HG03139 (cell line): ENCODE results near the gene BIRC7.

Experiments used
- ATAC-seq: cut with Tn5 transposase; IDR thresholded peaks from one replicate; pipeline ENCODE4 v1.9.1; 2021; ENCODE audit not compliant: unreplicated experiment

BIRC7 gene

GRCh38 chr20:63278661-63279060 lies 43.0 kb downstream of the BIRC7 start:
- no peak for ATAC-seq

GRCh38 chr20:63279931-63280330 lies 44.2 kb downstream of the BIRC7 start:
- ATAC-seq: no peak

GRCh38 chr20:63280371-63280770 lies 44.7 kb downstream of the BIRC7 start:
- no peak for ATAC-seq

GRCh38 chr20:63280929-63281545 lies 45.3 kb downstream of the BIRC7 start:
- ATAC-seq: no peak

- ATAC-seq: no peak
Measured at GRCh38 chr20:63281742-63282665, 46.3 kb downstream of the BIRC7 start.

GRCh38 chr20:63282946-63283345 lies 47.2 kb downstream of the BIRC7 start:
- ATAC-seq: no peak

- ATAC-seq: no peak
Measured at GRCh38 chr20:63283397-63284082, 47.8 kb downstream of the BIRC7 start.

- no peak for ATAC-seq
Measured at GRCh38 chr20:63284083-63284440, 48.4 kb downstream of the BIRC7 start.

GRCh38 chr20:63284544-63284949 lies 48.8 kb downstream of the BIRC7 start:
- ATAC-seq: no peak

GRCh38 chr20:63284981-63285524 lies 49.3 kb downstream of the BIRC7 start:
- ATAC-seq: no peak

- no peak for ATAC-seq
Measured at GRCh38 chr20:63285636-63286615, 50.2 kb downstream of the BIRC7 start.

- ATAC-seq: no peak
Measured at GRCh38 chr20:63286781-63287696, 51.3 kb downstream of the BIRC7 start.

GRCh38 chr20:63287697-63288580 lies 52.2 kb downstream of the BIRC7 start:
- ATAC-seq: no peak

- no peak for ATAC-seq
Measured at GRCh38 chr20:63288581-63289251, 53.0 kb downstream of the BIRC7 start.

GRCh38 chr20:63289311-63290135 lies 53.8 kb downstream of the BIRC7 start:
- no peak for ATAC-seq
